HCT116 (cell line): Measurements from ENCODE around the gene KIF18B. TPM values are rescaled to one million over a fixed set of nuclear protein-coding genes. Genes with fewer than 3 reads are reported as not detected.

Experiments
- ATAC-seq: fragments of 200-7000 bp; cut with Tn5 transposase; 2 replicates; pipeline ENCODE4 v1.9.1; 2020; ENCODE audit warnings: mild to moderate bottlenecking, moderate library complexity
- BruUV-seq: library from RNA; stranded (reverse); fragments of 400-500 nt; replicated peaks from 2 replicates; lab custom pipeline; 2021; lab: Mats Ljungman, UMichigan
- CTCF ChIA-PET: fragments of 300-600 bp; sonication (Branson Sonifier 250); formaldehyde crosslinking; loops from one replicate; lab custom pipeline; 2021; ENCODE audit warnings: antibody characterized with exemption; lab: Charles Lee
- POLR2A ChIA-PET: fragments of 300-600, 350-600 bp; sonication (Branson Sonifier 250); formaldehyde crosslinking; loops from one replicate; lab custom pipeline; 2021; ENCODE audit warnings: antibody characterized with exemption; lab: Charles Lee
- RAD21 ChIA-PET, 2 experiments: fragments of 300-600 bp; sonication (Branson Sonifier 250); formaldehyde crosslinking; loops; one replicate each; lab custom pipeline; 2023; ENCODE audit warnings: low total read pairs in 2 of 2; ENCODE audit not compliant: uncharacterized antibody in 2 of 2, unreplicated experiment in 2 of 2, low non-redundant PET in 1 of 2; lab: Charles Lee
- DNase-seq: peaks from one replicate; pipeline ENCODE4 v3.0.0-alpha.2; 2010; ENCODE audit warnings: low read depth, low spot score
- H2AFZ ChIP-seq: fragments of 200-600 bp; shearing (Covaris generic), sonication (generic); 2 replicates; pipeline ENCODE4 v1.6.1; 2017; ENCODE audit warnings: low read depth, mixed run types, mixed read lengths, antibody characterized with exemption, low read length; ENCODE audit not compliant: poor library complexity, severe bottlenecking
- H3K27ac ChIP-seq: 2 replicates; pipeline ENCODE4 v1.5.1; 2012; ENCODE audit warnings: low read depth, low read length
- H3K27me3 ChIP-seq: fragments of 200-600 bp; sonication (generic); 2 replicates; pipeline ENCODE4 v1.6.1; 2016; ENCODE audit warnings: mixed run types, low read length, mixed read lengths; ENCODE audit not compliant: insufficient read depth
- H3K36me3 ChIP-seq, 2 experiments: fragments of 200-500 bp in 1 of 2; fragments of 200-600 bp in 1 of 2; sonication (Bioruptor generic) in 1 of 2; sonication (generic) in 1 of 2; 2 replicates each; pipeline versions ENCODE4 v1.5.1 to v1.6.1; 2014 to 2016; ENCODE audit warnings: low read length in 2 of 2, inconsistent platforms in 1 of 2, mixed read lengths in 1 of 2, mixed run types in 1 of 2; ENCODE audit not compliant: insufficient read depth in 2 of 2, control insufficient read depth in 1 of 2
- H3K4me1 ChIP-seq, 2 experiments: fragments of 200-600 bp in 1 of 2; sonication (generic) in 1 of 2; 2 replicates each; pipeline versions ENCODE4 v1.5.1 to v1.6.1; 2012 to 2017; ENCODE audit warnings: low read length in 2 of 2, inconsistent platforms in 1 of 2, mild to moderate bottlenecking in 1 of 2, mixed read lengths in 1 of 2, mixed run types in 1 of 2, moderate library complexity in 1 of 2; ENCODE audit not compliant: insufficient read depth in 2 of 2, control insufficient read depth in 1 of 2
- H3K4me2 ChIP-seq: fragments of 200-600 bp; sonication (generic); 2 replicates; pipeline ENCODE4 v1.6.1; 2017; ENCODE audit warnings: mixed run types, low read length, mixed read lengths
- H3K4me3 ChIP-seq, 2 experiments: fragments of 200-600 bp in 1 of 2; sonication (generic) in 1 of 2; replicated peaks in 1 of 2; 2 replicates each; pipeline ENCODE4 v1.5.1; 2011 to 2016; ENCODE audit warnings: low read length in 2 of 2, control low read depth in 1 of 2, low read depth in 1 of 2, mild to moderate bottlenecking in 1 of 2, mixed read lengths in 1 of 2, mixed run types in 1 of 2
- H3K79me2 ChIP-seq: fragments of 200-600 bp; sonication (generic); 2 replicates; pipeline ENCODE4 v1.6.1; 2017; ENCODE audit warnings: mild to moderate bottlenecking, mixed run types, low read length, moderate library complexity, mixed read lengths; ENCODE audit not compliant: insufficient read depth
- H3K9ac ChIP-seq: fragments of 200-600 bp; sonication (generic); 2 replicates; pipeline ENCODE4 v1.6.1; 2016; ENCODE audit warnings: low read length, mixed read lengths
- H3K9me2 ChIP-seq: fragments of 200-600 bp; sonication (generic), shearing (Covaris generic); 2 replicates; pipeline ENCODE4 v1.6.1; 2017; ENCODE audit warnings: mixed run types, mild to moderate bottlenecking, moderate library complexity; ENCODE audit not compliant: insufficient read depth
- H3K9me3 ChIP-seq, 2 experiments: fragments of 200-500 bp in 1 of 2; fragments of 200-600 bp in 1 of 2; sonication (Bioruptor generic) in 1 of 2; sonication (generic) in 1 of 2; 2 replicates each; pipeline ENCODE4 v1.6.1; 2014 to 2017; ENCODE audit warnings: low read length in 2 of 2, mixed read lengths in 2 of 2, inconsistent platforms in 1 of 2, low read depth in 1 of 2, mild to moderate bottlenecking in 1 of 2, mixed run types in 1 of 2, moderate library complexity in 1 of 2; ENCODE audit not compliant: control insufficient read depth in 1 of 2, insufficient read depth in 1 of 2
- H4K20me1 ChIP-seq: fragments of 200-600 bp; sonication (generic), shearing (Covaris generic); 2 replicates; pipeline ENCODE4 v1.6.1; 2017; ENCODE audit warnings: mixed run types, mild to moderate bottlenecking, moderate library complexity; ENCODE audit not compliant: insufficient read depth
- ATF3 ChIP-seq: IDR thresholded peaks from 2 replicates; pipeline ENCODE4 v1.6.1; 2012
- CBX3 ChIP-seq: IDR thresholded peaks from 2 replicates; pipeline ENCODE4 v1.6.1; 2012; ENCODE audit warnings: low read depth
- CEBPB ChIP-seq: IDR thresholded peaks from 2 replicates; pipeline ENCODE4 v1.6.1; 2012; ENCODE audit warnings: low read depth
- EGR1 ChIP-seq: IDR thresholded peaks from 2 replicates; pipeline ENCODE4 v1.6.1; 2012; ENCODE audit warnings: low read depth
- ELF1 ChIP-seq: IDR thresholded peaks from 2 replicates; pipeline ENCODE4 v1.6.1; 2012; ENCODE audit warnings: low read depth, borderline replicate concordance
- EZH2 ChIP-seq: fragments of 200-600 bp; sonication (generic); IDR thresholded peaks from 2 replicates; pipeline ENCODE4 v1.6.1; 2017; ENCODE audit warnings: antibody characterized with exemption, mixed run types
- EZH2phosphoT487 ChIP-seq: fragments of 200-600 bp; IDR thresholded peaks from 2 replicates; pipeline ENCODE4 v1.6.1; 2018; ENCODE audit warnings: antibody characterized with exemption, borderline replicate concordance
- FOSL1 ChIP-seq: IDR thresholded peaks from 2 replicates; pipeline ENCODE4 v1.6.1; 2012; ENCODE audit warnings: low read depth
- JUND ChIP-seq: IDR thresholded peaks from 2 replicates; pipeline ENCODE4 v1.6.1; 2012
- MAX ChIP-seq: IDR thresholded peaks from 2 replicates; pipeline ENCODE4 v1.6.1; 2012
- POLR2A ChIP-seq: IDR thresholded peaks from 2 replicates; pipeline ENCODE4 v1.7.0; 2011; ENCODE audit warnings: borderline replicate concordance; ENCODE audit not compliant: insufficient read depth, insufficient read length; ENCODE audit errors: extremely low read depth
- POLR2AphosphoS5 ChIP-seq: IDR thresholded peaks from 2 replicates; pipeline ENCODE4 v1.6.1; 2011; ENCODE audit warnings: mild to moderate bottlenecking, low read depth, low read length, moderate library complexity
- RAD21 ChIP-seq: IDR thresholded peaks from 2 replicates; pipeline ENCODE4 v1.6.1; 2012; ENCODE audit warnings: low read depth, mild to moderate bottlenecking
- REST ChIP-seq: IDR thresholded peaks from 2 replicates; pipeline ENCODE4 v1.6.1; 2012; ENCODE audit warnings: low read depth
- SIN3A ChIP-seq: IDR thresholded peaks from 2 replicates; pipeline ENCODE4 v1.6.1; 2012; ENCODE audit warnings: low read depth
- SP1 ChIP-seq: IDR thresholded peaks from 2 replicates; pipeline ENCODE4 v1.6.1; 2012; ENCODE audit warnings: low read depth
- SRF ChIP-seq: IDR thresholded peaks from 2 replicates; pipeline ENCODE4 v1.6.1; 2012; ENCODE audit warnings: low read depth
- YY1 ChIP-seq: IDR thresholded peaks from 2 replicates; pipeline ENCODE4 v1.6.1; 2011; ENCODE audit warnings: low read length, low read depth, moderate library complexity, mild to moderate bottlenecking; ENCODE audit not compliant: insufficient replicate concordance; ENCODE audit errors: extremely low read depth
- ZBTB33 ChIP-seq: IDR thresholded peaks from 2 replicates; pipeline ENCODE4 v1.6.1; 2011; ENCODE audit warnings: mild to moderate bottlenecking, low read length, moderate library complexity; ENCODE audit not compliant: insufficient replicate concordance; ENCODE audit errors: extremely low read depth
- ZFX ChIP-seq: fragments of 450-650 bp; IDR thresholded peaks from 2 replicates; pipeline ENCODE4 v1.6.1; 2017
- intact Hi-C: fragments of 100-400 bp; cut with micrococcal nuclease; formaldehyde crosslinking; loops from 2 replicates; pipeline ENCODE4 v1.10.0; 2022
- total RNA-seq: library from RNA; stranded (reverse); gene quantifications from one replicate; pipeline ENCODE4 v1.2.1, GENCODE V29; 2021; ENCODE audit not compliant: unreplicated experiment

KIF18B gene
- total RNA-seq, 1 experiment from 2014 or later = 76.4 TPM

GRCh38 chr17:44898768-44899073 lies 48.9 kb downstream of the KIF18B start:
- Histone ChIP-seq H3K27ac (peak overlapping the region; percentile 91), H3K4me1 (peaks cover 9 to 37% of the 10 kb centered on the region in 2 experiments; a peak in 3 of 4 replicates), H3K4me3 (peak overlapping the region; percentile 75 to 90), H3K27me3 (no peaks in the 10 kb centered on the region), H3K36me3 (peaks cover 11 to 12% of the 10 kb centered on the region in 2 experiments; a peak in 3 of 4 replicates), H3K79me2 (peaks cover 56% of the 10 kb centered on the region), H3K9me3 (no peaks in the 10 kb centered on the region), H3K9ac (peak overlapping the region; percentile 98), H3K9me2 (no peaks in the 10 kb centered on the region), H4K20me1 (no peaks in the 10 kb centered on the region), H3K4me2 (peak overlapping the region; percentile 88), H2AFZ (no peak overlapping the region)
- TF ChIP-seq CBX3 (no peak; the same call in 1 of the 2 replicates), MAX (no peak), REST (no peak), JUND (no peak), POLR2AphosphoS5 (no peak), YY1 (no peak), ZBTB33 (no peak), ZFX (no peak), CEBPB (no peak), FOSL1 (no peak), ATF3 (no peak), EZH2 (no peak), SRF (no peak), EGR1 (no peak), RAD21 (no peak), SIN3A (no peak), EZH2phosphoT487 (no peak), ELF1 (no peak), SP1 (no peak), POLR2A (no peak)
- DNase-seq = no peak
- no peak for ATAC-seq
- ChIA-PET POLR2A (interaction anchor here (0.6 to 0.7 kb wide), 2 partner anchors 250 to 1914 kb away, joined by 3 to 4 read pairs; no protein-coding TSS in a partner anchor), CTCF (interaction anchor here (1.0 kb wide), 1 partner anchor 12 kb away, joined by 5 read pairs; no protein-coding TSS in a partner anchor), RAD21 (no interaction called here)
- BruUV-seq = TSS peak; percentile 90
- intact Hi-C loops = no loop called here
